Measurements from ENCODE around the gene GSK3A. TPM values are rescaled to one million over a fixed set of nuclear protein-coding genes. Genes with fewer than 3 reads are reported as not detected.

GSK3A gene
- total and polyA plus RNA-seq, 7 experiments from 2014 or later, result 11.4 to 52.0 (median 30.6) TPM

- Mint-ChIP-seq H3K36me3 (peaks cover 0 to 4% (median 0%) of the 10 kb centered on the region in 5 donors), H3K4me1 (peaks cover 20 to 41% (median 34%) of the 10 kb centered on the region in 7 donors), H3K4me3 (peak overlapping the region; percentile 89 to 99 (median 94)), H3K9me3 (peaks cover 0 to 2% (median 0%) of the 10 kb centered on the region in 11 donors), H3K27ac (peak overlapping the region; percentile 89 to 98 (median 92)), H3K27me3 (peaks cover 0 to 10% (median 0%) of the 10 kb centered on the region in 5 donors)
- Histone ChIP-seq H3K36me3 (ENCODE audit: control insufficient read depth in 2 of 3, insufficient read depth in 3 of 3, low read length in 3 of 3) (peaks cover 0 to 31% (median 0%) of the 10 kb centered on the region in 3 experiments), H3K9me3 (ENCODE audit: control insufficient read depth in 2 of 3, low read length in 3 of 3) (no peaks in the 10 kb centered on the region), H3K27ac (ENCODE audit: low read depth, low read length) (peak overlapping the region; percentile 76), H3K27me3 (ENCODE audit: control insufficient read depth in 2 of 2, insufficient read depth in 2 of 2, low read length in 2 of 2) (no peaks in the 10 kb centered on the region), H3K4me1 (ENCODE audit: control insufficient read depth in 2 of 2, insufficient read depth in 2 of 2, low read length in 2 of 2) (peaks cover 20 to 29% of the 10 kb centered on the region in 2 donors), H3K4me3 (ENCODE audit: low read length) (peak overlapping the region; percentile 65)
- POLR2A ChIA-PET, result interaction anchor here (2.1 kb wide), 1 partner anchor 10 kb away, joined by 9 read pairs; no protein-coding TSS in a partner anchor
- CTCF ChIA-PET, result interaction anchor here (1.9 kb wide), 1 partner anchor 9 kb away, joined by 8 read pairs; no protein-coding TSS in a partner anchor
- intact Hi-C loops (cut with micrococcal nuclease), result loop anchor here in 1 of 2 donors (1.0 kb wide), 2 partner anchors 44 to 73 kb away; partner anchors contain the start of gene MEGF8
- peak in 2 of 9 donors; percentile 16 to 38 for DNase-seq
- ATAC-seq, result no peak
These were observed 10.2 kb upstream of the GSK3A start for GRCh38 chr19:42252365-42253244.

GRCh38 chr19:42251572-42252358 is 9.4 kb upstream of the GSK3A start:
- ATAC-seq, result no peak
- POLR2A ChIA-PET, result interaction anchor here (0.6 to 2.5 kb wide), 9 partner anchors 9 to 173 kb away, joined by 3 to 10 read pairs (median 4); partner anchors contain the start of gene CIC
- peaks cover 0 to 4% (median 0%) of the 10 kb centered on the region in 5 donors for H3K36me3 Mint-ChIP-seq

GRCh38 chr19:42250666-42251531 is 8.5 kb upstream of the GSK3A start:
- ATAC-seq, result no peak
- DNase-seq, result no peak
- H3K4me1 ChIP-seq (ENCODE audit: control insufficient read depth in 2 of 2, insufficient read depth in 2 of 2, low read length in 2 of 2), result peaks cover 20 to 28% of the 10 kb centered on the region in 2 donors
- ChIA-PET CTCF (interaction anchor here (0.6 to 2.8 kb wide), 5 partner anchors 7 to 1824 kb away, joined by 3 to 12 read pairs (median 4); no protein-coding TSS in a partner anchor), POLR2A (interaction anchor here (0.6 to 2.5 kb wide), 10 partner anchors 8 to 172 kb away, joined by 3 to 10 read pairs (median 4); partner anchors contain the start of gene CIC)
- Mint-ChIP-seq H3K27me3 (peaks cover 0 to 2% (median 0%) of the 10 kb centered on the region in 5 donors), H3K36me3 (peaks cover 0 to 4% (median 0%) of the 10 kb centered on the region in 5 donors), H3K9me3 (peaks cover 0 to 2% (median 0%) of the 10 kb centered on the region in 11 donors), H3K4me3 (peak overlapping the region in 9 of 10 donors; percentile 42 to 99 (median 59)), H3K27ac (peak overlapping the region in 6 of 9 donors; percentile 53 to 94 (median 77)), H3K4me1 (peaks cover 22 to 39% (median 37%) of the 10 kb centered on the region in 7 donors)
- intact Hi-C loops (cut with micrococcal nuclease), result no loop called here
- H3K27ac ChIP-seq (ENCODE audit: low read depth, low read length), result peak overlapping the region; percentile 62
- H3K27me3 ChIP-seq (ENCODE audit: control insufficient read depth in 2 of 2, insufficient read depth in 2 of 2, low read length in 2 of 2), result no peaks in the 10 kb centered on the region
- no peaks in the 10 kb centered on the region for H3K9me3 ChIP-seq (ENCODE audit: control insufficient read depth in 2 of 3, low read length in 3 of 3)
- H3K4me3 ChIP-seq (ENCODE audit: low read length), result no peak overlapping the region
- H3K36me3 ChIP-seq (ENCODE audit: control insufficient read depth in 2 of 3, insufficient read depth in 3 of 3, low read length in 3 of 3), result peaks cover 0 to 31% (median 0%) of the 10 kb centered on the region in 3 experiments

More at GRCh38 chr19:42251572-42252358, 9.4 kb upstream of the GSK3A start:
- Mint-ChIP-seq H3K9me3 (peaks cover 0 to 2% (median 0%) of the 10 kb centered on the region in 11 donors), H3K4me3 (peak overlapping the region; percentile 55 to 99 (median 92)), H3K27me3 (peaks cover 0 to 8% (median 0%) of the 10 kb centered on the region in 5 donors), H3K4me1 (peaks cover 20 to 41% (median 38%) of the 10 kb centered on the region in 7 donors), H3K27ac (peak overlapping the region; percentile 83 to 96 (median 91))
- Histone ChIP-seq H3K9me3 (ENCODE audit: control insufficient read depth in 2 of 3, low read length in 3 of 3) (no peaks in the 10 kb centered on the region), H3K4me1 (ENCODE audit: control insufficient read depth in 2 of 2, insufficient read depth in 2 of 2, low read length in 2 of 2) (peaks cover 20 to 29% of the 10 kb centered on the region in 2 donors), H3K27ac (ENCODE audit: low read depth, low read length) (peak overlapping the region; percentile 57), H3K4me3 (ENCODE audit: low read length) (no peak overlapping the region), H3K36me3 (ENCODE audit: control insufficient read depth in 2 of 3, insufficient read depth in 3 of 3, low read length in 3 of 3) (peaks cover 0 to 31% (median 0%) of the 10 kb centered on the region in 3 experiments), H3K27me3 (ENCODE audit: control insufficient read depth in 2 of 2, insufficient read depth in 2 of 2, low read length in 2 of 2) (no peaks in the 10 kb centered on the region)
- no peak for DNase-seq
- intact Hi-C loops (cut with micrococcal nuclease), result no loop called here
- CTCF ChIA-PET, result interaction anchor here (1.9 to 2.8 kb wide), 3 partner anchors 8 to 28 kb away, joined by 4 to 12 read pairs (median 8); no protein-coding TSS in a partner anchor

GRCh38 chr19:42250183-42250665 is 7.8 kb upstream of the GSK3A start:
- Histone ChIP-seq H3K27ac (ENCODE audit: low read depth, low read length) (peak overlapping the region; percentile 62), H3K4me3 (ENCODE audit: low read length) (no peak overlapping the region), H3K27me3 (ENCODE audit: control insufficient read depth in 2 of 2, insufficient read depth in 2 of 2, low read length in 2 of 2) (no peaks in the 10 kb centered on the region), H3K9me3 (ENCODE audit: control insufficient read depth in 2 of 3, low read length in 3 of 3) (no peaks in the 10 kb centered on the region), H3K4me1 (ENCODE audit: control insufficient read depth in 2 of 2, insufficient read depth in 2 of 2, low read length in 2 of 2) (peaks cover 15 to 22% of the 10 kb centered on the region in 2 donors), H3K36me3 (ENCODE audit: control insufficient read depth in 2 of 3, insufficient read depth in 3 of 3, low read length in 3 of 3) (peaks cover 0 to 31% (median 0%) of the 10 kb centered on the region in 3 experiments)
- Mint-ChIP-seq H3K27me3 (no peaks in the 10 kb centered on the region), H3K4me3 (peak overlapping the region in 6 of 10 donors; percentile 17 to 99 (median 52)), H3K27ac (peak overlapping the region in 7 of 9 donors; percentile 17 to 82 (median 62)), H3K4me1 (peaks cover 24 to 41% (median 38%) of the 10 kb centered on the region in 7 donors), H3K9me3 (peaks cover 0 to 2% (median 0%) of the 10 kb centered on the region in 11 donors), H3K36me3 (peaks cover 0 to 4% (median 0%) of the 10 kb centered on the region in 5 donors)
- intact Hi-C loops (cut with micrococcal nuclease), result no loop called here
- ChIA-PET CTCF (interaction anchor here (0.6 to 2.8 kb wide), 4 partner anchors 20 to 1824 kb away, joined by 3 to 12 read pairs (median 4); no protein-coding TSS in a partner anchor), POLR2A (interaction anchor here (0.6 to 2.5 kb wide), 5 partner anchors 17 to 147 kb away, joined by 3 to 10 read pairs (median 4); partner anchors contain the start of gene CIC)
- DNase-seq, result no peak
- ATAC-seq, result no peak

GRCh38 chr19:42249769-42250168 is 7.4 kb upstream of the GSK3A start:
- Mint-ChIP-seq H3K27ac (peak overlapping the region in 6 of 9 donors; percentile 17 to 82 (median 51)), H3K36me3 (peaks cover 0 to 4% (median 0%) of the 10 kb centered on the region in 5 donors), H3K4me3 (peak overlapping the region in 5 of 10 donors; percentile 20 to 99 (median 46)), H3K27me3 (no peaks in the 10 kb centered on the region), H3K4me1 (peaks cover 28 to 46% (median 43%) of the 10 kb centered on the region in 7 donors), H3K9me3 (peaks cover 0 to 2% (median 0%) of the 10 kb centered on the region in 11 donors)
- ChIA-PET POLR2A (interaction anchor here (2.5 kb wide), 1 partner anchor 20 kb away, joined by 10 read pairs; the partner anchor contains the start of gene CIC), CTCF (interaction anchor here (1.3 to 2.8 kb wide), 3 partner anchors 21 to 46 kb away, joined by 4 to 12 read pairs (median 4); no protein-coding TSS in a partner anchor)
- no peak overlapping the region for H3K27ac ChIP-seq (ENCODE audit: low read depth, low read length)
- intact Hi-C loops (cut with micrococcal nuclease), result loop anchor here in 1 of 2 donors (10.0 kb wide), 1 partner anchor 365 kb away; the partner anchor contains the start of gene ARHGEF1
- H3K27me3 ChIP-seq (ENCODE audit: control insufficient read depth in 2 of 2, insufficient read depth in 2 of 2, low read length in 2 of 2), result no peaks in the 10 kb centered on the region
- no peak overlapping the region for H3K4me3 ChIP-seq (ENCODE audit: low read length)
- peaks cover 19 to 27% of the 10 kb centered on the region in 2 donors for H3K4me1 ChIP-seq (ENCODE audit: control insufficient read depth in 2 of 2, insufficient read depth in 2 of 2, low read length in 2 of 2)
- peaks cover 0 to 31% (median 0%) of the 10 kb centered on the region in 3 experiments for H3K36me3 ChIP-seq (ENCODE audit: control insufficient read depth in 2 of 3, insufficient read depth in 3 of 3, low read length in 3 of 3)
- no peaks in the 10 kb centered on the region for H3K9me3 ChIP-seq (ENCODE audit: control insufficient read depth in 2 of 3, low read length in 3 of 3)
- ATAC-seq (no peak), DNase-seq (no peak)

All from naive thymus-derived CD4-positive, alpha-beta T cell (primary cell).